ENCODE measurements around the gene MICAL2.
A peak's percentile ranks its signal among the peaks of the same experiment; 100 is the strongest.

The MICAL2 gene

DNA sequence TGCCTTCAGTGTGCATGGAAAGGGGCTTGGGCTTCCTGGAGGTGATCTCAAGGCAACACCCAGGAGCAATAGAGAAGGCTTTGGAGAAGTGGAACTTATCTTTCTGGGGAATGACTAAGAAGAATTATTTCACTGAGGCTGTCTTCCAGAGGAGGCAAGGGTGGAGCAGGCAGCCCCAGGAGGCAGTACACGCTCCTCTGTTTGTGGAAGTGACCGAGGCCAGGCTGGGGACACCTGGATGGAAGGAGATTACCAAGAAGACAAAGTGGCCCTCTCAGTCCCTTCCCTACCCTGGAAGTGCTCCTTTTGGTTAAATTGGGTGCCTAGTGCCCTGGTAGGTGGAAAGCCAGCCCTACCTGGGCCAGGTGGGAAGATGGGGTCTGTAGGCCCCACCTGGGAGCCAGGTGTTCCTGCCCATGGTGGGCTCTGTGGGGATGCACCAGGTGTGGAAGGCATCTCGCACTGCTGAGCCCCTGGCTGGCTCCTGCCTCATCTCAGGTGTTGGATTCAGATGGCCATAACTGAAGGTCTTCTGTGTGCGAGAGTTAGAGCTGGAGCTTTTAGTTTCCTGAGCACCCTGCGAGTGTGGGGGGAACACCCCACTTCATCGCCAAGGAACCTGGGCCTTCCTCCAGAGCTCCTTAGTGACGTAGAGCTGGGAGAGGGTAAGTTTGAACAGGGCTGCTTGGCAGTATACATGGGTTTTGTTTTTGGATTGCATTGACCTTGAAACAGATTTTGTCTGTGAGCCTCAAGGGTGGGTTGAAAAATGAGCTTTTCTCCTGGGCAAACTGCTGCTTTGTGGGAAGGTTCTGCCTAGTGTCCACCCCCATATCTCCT lies 46.1 kb downstream of the MICAL2 start:
- DNase-seq (ENCODE audit: low read depth): no peak

DNA sequence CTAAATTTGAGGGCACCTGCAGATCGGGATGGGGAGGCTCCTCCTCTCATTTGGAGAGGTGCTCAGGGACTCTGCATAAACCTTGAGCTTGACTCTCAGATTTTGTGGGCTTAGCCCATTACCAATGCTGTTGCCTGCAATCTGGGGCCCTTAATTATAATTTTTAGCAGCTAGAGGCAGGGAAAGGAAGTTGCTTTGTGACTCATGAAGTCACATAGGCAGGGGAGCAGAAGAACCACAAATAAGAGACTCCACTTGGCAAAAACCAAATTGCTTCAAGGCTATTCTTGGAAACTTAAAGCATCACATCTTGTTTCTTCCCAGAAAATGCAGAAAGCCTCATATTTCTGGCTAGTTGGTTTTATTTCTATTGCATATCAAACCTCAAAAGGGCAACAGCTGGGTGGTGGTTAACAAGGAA lies 46.9 kb downstream of the MICAL2 start:
- peak; percentile 82 for DNase-seq (ENCODE audit: low read depth)

DNA sequence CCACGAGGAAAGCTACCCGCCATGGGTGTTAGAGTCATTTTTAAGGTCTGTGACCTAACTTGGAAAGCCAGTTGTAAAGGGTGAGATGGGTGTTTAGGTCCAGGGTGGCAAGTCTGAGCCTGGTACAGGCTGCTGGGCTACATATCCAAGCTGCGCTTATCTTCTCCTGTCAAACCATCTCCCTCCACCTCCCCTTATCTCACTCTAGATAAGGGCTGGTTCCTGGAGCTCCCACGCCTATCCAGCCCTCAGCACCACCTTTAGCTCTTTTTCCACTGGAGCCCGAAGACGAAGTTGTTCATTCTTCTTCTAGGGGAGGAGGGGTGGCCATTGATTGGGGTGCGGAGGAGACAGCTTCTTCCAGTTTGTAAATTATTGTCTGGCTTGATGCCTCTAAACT lies 48.5 kb downstream of the MICAL2 start:
- no peak for DNase-seq (ENCODE audit: low read depth)

DNA sequence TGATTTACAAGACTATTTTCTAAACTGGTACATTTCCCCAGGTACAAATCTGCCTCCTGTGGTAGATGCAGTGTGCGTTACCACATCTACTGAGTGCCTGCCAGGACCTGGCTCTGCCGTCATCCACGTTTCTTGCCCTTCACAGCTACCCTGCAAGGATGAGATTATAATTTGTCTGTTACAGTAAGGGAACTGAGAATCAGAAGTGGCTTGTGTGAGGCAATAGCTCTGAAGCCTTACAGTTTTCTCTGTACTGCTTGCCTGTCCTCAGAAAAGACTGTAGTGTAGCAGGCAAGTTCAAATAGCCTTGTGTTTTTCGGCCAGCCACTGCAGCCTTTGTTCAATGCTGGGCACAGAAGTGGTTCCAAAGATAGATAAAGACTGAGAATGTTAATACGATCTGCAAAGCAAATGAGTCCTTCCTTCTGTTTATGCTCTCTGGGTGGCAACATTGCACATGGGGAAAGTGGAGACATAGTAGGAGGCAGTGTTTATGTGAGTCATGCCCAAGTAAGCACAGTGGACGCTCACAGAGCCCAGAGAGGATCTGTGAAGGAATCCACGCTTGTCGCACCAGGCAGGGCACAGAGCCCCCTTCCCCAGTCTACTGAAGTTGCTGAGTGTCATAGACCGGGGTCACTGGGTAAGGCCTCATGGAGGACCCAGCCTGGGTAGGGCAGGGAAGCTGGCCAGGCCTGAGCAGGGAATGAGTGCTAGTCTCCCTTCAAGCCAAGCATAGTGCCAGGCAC lies 49.1 kb downstream of the MICAL2 start:
- peak; percentile 96 for DNase-seq (ENCODE audit: low read depth)

DNA sequence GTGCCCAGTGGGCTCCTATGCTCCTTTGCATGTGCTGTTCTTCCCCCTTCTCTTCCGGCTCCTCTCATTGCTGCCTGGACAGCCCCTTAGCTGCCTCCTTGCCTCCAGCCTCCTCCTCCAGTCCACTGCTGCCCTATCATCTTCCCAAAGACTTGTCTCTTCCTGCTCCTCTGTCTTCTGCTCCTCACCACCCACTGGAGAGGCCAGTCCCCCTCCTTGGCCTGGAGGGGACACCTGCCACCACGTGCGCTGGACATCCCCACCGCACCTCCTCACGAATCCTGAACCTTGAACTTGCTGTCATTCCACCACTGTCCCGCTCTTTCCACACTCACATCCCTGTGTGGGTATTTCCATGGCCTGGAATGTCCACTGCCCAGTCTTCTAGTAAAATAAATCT lies 49.8 kb downstream of the MICAL2 start:
- DNase-seq (ENCODE audit: low read depth): no peak

DNA sequence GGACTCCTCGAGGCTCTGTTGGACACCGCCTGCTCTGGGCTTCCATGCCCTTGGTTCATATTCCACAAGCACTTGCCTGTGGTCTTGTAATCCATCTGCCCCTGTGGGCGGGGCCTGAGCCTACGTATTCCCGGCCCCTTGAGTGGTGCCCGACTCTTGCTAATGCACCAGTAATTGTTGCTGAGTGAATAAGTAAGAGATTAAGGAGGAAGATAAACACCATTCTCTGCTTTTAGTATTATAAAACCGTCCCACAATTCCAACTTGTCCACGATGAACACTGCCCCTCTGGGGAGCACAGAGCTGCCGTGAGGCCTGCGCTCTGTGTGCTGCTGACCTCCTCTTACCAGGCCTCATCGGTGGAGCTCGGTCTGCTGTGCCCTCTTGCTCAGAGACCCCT lies 50.3 kb downstream of the MICAL2 start:
- DNase-seq (ENCODE audit: low read depth): peak; percentile 58

DNA sequence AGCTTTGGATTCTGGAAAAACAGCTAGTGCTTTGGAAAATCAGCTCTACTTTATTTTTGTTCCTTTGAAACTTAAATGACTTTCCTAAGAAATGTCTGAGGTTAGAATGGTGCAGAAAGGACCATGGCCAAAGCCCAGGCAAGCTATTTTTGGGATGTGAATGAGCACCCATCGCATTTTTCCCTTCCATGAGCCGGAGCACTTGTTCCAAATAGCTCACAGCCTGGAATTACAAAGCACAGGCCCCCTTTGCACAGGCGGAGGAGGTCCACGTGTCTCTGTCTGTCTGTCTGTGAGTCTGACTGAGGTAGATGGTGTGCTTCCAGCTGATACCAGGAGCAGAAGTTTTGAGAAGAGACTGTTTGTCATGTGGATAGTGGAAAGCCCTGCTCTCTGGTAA lies 50.7 kb downstream of the MICAL2 start:
- no peak for DNase-seq (ENCODE audit: low read depth)

DNA sequence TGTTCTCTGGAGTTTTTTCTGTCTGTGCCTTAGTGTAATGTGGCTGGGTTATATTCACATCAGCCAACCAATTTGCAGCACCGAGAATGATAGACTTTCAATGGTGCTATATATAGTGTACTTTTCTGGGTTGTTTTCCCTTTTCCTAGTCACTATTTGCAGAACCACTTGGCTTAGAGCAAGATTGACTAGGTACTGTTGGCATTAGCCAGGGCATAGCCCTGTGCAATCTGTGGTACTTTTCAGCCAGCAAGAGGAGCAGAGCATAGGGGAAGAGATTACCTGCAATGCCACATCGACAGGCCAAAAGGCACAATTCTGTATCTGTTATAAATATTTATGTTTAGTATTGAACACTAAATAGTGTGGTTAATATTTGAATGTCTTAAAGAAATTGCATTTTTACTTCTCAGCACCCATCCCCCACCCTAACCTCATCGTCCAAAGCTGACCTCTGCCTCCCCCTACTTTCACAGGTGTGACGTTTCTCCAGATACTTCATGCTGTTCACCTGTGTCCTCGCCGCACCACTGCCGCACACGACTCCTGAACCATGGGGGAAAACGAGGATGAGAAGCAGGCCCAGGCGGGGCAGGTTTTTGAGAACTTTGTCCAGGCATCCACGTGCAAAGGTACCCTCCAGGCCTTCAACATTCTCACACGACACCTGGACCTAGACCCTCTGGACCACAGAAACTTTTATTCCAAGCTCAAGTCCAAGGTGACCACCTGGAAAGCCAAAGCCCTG lies 51.4 kb downstream of the MICAL2 start:
- no peak for DNase-seq (ENCODE audit: low read depth)

DNA sequence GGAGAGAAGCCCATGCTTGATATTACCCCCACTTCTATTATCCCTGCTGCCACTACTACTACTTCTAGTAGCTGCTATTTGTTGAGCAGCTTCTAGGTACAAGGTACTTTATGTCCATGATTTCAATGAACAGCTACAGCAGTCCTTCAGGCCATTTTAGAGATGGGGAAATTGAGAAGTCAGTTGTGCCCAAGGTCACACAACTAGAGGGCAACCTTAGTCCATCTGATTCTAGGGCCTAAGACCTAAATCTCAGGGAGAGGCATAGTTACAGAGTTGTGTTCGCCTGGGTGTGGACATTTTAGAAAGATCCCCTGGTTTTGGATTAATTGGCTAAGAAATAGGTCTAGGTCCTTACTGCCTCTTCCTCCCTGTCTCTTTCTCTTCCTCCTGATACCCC lies 52.3 kb downstream of the MICAL2 start:
- DNase-seq (ENCODE audit: low read depth): no peak

DNA sequence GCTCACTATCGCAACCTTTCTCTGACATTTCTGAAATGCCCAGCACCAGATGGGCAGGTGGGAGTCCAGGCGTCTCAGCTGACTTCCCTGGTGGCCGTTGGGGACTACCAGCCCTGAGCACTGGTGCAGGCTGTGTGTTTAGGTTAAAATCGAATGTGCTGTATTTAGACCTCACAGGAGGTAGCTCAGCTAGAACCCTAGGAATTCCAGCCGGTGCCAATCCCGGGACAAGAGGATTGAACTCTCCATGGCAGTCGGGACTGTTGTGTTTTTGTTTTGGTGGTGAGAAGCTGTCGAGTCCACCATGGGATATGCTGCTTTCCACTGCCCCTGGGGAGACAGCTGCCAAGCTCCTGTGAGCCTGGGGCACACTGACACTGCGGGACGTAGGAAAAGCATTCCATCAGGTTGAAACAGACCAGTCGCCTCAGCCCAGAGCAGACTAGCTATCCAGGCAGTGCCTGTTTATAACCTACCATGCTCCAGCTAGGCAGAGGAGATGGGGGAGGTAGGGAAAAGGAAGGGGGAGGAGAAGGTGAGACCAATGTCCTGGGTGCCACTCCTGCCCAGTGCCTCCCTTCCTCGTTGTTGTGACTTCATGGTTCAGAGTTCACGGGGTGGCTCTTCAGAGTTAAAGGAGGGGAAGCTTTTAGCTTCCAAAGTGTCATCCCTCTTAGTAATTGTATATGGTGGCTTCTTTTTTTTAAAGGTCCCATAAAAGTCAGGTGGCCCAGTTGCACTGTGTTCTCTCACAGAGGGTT lies 53.0 kb downstream of the MICAL2 start:
- peak; percentile 70 for DNase-seq (ENCODE audit: low read depth)

DNA sequence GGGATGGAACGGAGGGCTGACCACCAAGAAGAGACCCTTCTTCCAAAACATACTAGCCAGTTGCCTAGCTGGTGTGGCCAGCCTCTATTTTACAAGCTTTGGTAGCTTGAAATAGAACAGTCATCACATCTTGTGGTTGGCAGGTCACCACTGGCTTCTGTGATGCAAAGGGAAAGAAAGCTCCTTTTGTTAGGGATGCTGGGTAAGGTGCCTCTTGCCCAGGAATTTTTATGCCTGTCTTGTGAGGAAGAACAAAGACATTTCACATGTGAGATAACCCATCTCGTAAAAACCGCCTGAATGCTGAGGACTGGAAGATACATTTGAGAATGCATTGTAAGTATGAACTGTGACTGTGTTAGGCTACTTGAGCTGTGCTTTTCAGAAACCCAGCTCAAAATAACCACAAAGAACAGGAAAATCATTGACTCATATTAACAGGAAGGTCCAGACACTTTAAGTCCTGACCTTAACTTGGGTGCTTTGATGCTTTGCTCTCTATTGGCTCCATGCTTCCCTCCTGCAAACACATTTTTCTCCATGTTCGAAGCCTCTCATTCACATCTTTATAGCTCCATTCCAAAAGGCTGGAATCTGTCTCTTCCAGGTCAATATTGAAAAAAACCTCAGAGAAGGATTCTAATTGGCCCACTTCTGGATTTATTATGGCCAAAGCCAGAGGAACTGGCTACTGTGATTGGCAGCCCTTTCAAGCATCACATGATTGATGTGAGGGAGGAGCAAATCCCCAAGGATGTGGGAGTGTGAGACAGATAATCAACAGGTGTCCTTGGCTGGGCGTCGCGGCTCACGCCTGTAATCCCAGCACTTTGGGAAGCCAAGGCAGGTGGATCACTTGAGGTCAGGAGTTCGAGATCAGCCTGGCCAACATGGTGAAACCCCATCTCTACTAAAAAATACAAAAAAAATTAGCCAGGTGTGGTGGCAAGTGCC lies 53.9 kb downstream of the MICAL2 start:
- peak; percentile 92 for DNase-seq (ENCODE audit: low read depth)

DNA sequence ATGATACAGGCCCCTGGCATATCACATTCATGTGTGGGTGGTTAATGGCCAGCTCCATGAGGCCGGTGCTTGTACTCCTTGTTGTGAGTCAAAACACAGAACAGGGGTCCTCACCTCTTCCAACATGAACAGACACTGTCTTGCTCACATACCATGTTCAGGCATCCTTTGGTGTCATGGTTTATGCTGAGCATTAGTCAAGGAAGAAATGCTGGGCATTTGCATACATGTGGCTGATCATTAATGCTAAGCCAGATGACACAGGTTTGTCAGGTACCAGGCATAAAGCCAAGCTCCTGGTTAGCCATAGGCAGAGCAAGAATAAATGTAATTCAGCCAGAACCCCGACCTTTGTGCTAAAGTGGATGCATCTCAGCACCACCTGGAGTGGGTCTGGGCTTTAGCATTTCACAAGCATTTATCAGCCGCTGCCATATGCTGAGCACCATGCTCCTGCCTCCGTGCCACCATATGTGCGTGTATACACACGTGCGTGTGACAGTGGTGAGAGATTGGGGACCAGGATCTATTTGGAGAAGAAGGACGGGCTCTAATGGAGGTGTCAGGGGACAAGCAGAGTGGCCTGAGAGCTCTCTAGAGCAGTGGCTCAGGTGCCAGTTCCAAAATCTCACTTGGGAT lies 55.0 kb downstream of the MICAL2 start:
- no peak for DNase-seq (ENCODE audit: low read depth)

DNA sequence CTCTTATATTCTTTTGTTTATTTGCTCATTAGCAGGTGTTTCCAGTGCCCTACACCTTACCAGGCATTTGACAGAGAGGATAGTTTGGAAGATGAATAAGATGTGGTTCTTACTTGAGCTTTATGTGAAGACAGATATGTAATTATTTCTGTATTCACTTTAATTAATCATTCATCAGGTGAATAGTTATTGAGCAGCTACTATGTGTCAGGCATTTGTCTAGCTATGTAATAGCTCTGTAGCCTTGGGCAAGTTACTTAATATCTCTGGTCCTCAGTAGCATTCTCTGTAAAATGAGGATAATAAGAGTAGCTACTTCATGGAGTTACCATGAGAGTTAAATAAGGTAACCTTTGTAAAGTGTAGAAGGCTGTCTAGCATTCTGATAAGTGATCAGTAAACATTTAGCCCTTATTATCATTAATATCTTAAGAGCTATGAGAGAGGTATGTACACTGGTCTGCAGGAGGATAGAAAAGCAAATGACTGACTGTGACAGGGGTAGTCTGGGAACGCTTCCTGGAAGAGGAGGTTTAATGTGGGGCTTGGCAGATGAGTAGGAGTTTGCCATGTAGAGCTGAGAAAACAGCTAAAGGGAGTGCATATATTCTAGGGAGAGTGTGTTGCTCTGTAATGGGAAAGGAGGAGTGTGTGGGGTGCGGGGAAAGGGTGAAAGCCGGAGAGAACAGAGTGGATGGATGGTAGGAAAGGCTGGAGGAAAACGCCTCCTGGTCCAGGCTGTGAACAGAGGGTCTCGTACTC lies 56.1 kb downstream of the MICAL2 start:
- no peak for DNase-seq (ENCODE audit: low read depth)

DNA sequence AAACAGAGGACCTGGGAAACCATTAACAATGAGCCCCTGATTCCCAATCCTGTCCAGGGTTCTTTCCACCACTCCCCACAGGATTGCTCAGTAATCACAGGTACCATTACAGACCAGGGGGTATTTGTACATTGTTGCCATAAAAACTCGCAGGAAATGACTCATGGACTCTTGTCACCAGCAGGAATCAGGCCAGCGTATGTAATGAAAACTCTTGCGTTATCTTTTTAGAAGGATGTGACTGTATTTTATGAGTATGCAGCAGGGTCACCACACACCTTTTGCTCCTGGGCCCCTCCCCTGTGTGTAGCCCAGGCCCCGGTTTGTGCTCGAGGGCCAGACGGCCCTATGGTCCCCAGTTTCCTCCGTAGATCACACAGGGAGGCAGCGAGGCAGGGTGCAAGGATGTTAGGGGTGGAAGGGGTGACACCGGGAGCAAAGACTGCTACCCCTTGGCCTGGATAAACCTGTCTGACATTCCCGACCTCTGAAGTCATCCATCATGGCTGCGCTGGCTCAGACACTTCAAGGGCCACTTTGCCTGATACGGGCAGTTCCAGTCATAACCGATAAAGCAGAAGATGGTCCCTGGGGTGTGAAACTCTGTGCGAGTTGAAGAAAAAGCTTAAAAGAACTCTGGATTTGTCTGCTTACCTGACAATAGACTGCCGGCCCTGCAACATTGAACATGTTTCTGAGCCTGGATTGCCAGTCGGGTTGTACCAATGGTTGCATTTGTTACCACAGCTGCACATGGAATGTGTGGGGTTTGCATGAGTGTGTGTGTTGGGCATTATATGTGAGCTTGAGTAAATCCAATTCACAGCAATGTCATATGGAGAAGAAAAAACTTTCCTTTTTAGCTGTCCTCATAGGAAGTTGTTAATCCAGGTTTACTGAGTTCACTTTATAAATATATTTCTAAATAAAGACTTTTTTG lies 56.9 kb downstream of the MICAL2 start:
- peak; percentile 91 for DNase-seq (ENCODE audit: low read depth)

DNA sequence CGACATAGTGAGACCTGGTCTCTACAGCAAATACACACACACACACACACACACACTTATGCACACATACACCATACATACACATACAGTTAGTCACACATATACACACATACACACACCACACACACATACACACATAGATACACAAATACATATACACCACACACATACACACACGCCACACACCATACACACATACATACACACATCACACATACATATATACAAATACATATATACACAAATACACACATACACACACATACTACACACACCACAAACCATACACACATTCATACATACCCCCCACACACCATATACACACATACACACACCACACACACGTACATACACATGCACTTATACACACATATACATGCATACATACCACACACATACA lies 57.7 kb downstream of the MICAL2 start:
- no peak for DNase-seq (ENCODE audit: low read depth)

DNA sequence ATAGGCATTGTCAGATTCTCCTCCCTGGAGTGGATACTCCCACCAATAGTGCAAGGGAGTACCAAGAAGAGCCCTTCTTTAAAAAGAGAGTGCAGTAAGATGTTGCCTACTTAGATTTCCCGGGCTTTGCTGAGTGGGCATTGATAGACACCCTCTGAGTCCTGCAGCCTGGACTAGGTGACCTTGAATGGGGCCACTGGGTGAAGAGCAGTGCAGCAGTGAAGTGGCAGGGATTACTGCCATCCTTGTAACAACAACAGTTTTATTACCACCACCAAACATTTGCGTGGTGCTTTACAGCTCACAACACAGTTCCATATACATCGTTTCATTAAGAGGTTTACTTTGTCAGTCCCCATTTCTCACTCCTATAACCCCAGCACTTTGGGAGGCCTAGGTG lies 59.4 kb downstream of the MICAL2 start:
- DNase-seq (ENCODE audit: low read depth): no peak

DNA sequence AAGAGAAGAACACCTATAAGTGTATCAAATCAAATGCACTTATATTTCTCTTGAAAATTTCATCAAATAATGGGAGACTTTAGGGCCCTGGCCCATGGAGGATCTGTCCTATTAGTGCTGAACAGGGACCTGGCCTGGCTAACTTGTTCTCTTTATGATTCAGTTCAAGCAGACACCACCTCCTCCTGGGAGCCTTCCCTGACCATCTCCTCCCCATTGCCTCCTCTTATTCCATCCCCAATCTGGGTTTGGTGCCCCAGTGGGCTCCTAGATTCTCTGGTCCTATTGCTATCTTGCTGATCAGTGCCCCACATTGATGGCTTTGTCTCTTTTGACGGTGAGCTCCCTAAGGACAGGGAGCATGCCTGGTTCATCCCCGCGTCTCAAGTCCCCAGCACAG lies 60.1 kb downstream of the MICAL2 start:
- DNase-seq (ENCODE audit: low read depth): no peak

DNA sequence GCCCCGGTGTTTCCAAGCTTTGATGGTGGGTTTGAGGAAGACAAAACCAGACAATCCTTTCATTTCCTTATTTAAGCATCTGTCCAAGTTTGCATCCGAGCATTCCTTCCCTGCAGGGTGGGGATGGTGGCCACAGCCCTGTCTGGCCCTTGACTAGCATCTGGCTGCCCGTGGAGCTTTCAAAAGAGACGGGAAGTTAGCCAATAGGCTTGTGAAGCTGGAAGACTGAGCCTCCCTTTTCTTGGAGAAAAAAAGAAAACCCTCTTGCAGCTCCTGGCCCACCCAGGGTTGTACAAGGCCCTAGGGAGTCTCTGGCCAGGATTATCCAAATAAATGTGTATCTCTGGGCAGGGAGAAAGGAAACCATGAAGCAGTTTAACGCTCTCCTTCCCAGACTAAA lies 60.6 kb downstream of the MICAL2 start:
- peak; percentile 72 for DNase-seq (ENCODE audit: low read depth)

Measured in iris pigment epithelial cell (primary cell).